ENCODE results near the gene COMMD3.

COMMD3 gene

DNA sequence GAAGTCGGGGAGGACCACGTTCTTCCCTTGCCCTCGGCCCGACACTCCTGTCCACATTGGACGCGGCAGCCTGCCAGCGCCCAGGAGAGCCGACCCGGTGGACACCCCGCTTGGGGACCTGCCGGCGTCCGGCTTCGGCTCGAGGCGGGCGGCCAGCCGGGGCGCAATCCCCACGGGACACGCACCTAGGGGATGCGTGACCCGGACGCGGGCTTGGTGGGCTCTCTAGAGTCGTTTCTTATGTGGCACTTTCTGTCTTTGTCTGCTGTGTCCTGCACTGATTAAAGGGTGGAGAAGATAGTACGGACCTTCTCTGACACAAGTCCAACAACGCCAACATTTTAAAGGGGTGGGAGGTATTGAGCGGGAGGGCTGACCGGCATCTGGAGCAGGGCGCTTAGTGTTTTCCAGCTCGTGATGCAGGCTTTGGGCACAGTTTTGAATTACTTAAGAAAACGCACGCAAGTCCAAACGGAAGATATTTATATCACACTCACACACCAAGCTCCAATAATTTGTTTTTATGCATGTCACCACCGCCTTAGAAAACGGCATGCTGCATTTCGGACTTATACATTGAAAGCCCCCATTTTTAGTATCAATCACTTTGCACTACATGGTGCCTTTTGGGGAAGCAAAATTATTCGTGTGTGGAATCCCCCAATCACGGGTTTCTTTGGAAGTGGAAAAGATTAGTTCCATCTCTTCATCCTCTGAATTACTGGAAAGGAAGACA is 25.2 kb downstream of the COMMD3 start:
- TF ChIP-seq, protein P1, sequence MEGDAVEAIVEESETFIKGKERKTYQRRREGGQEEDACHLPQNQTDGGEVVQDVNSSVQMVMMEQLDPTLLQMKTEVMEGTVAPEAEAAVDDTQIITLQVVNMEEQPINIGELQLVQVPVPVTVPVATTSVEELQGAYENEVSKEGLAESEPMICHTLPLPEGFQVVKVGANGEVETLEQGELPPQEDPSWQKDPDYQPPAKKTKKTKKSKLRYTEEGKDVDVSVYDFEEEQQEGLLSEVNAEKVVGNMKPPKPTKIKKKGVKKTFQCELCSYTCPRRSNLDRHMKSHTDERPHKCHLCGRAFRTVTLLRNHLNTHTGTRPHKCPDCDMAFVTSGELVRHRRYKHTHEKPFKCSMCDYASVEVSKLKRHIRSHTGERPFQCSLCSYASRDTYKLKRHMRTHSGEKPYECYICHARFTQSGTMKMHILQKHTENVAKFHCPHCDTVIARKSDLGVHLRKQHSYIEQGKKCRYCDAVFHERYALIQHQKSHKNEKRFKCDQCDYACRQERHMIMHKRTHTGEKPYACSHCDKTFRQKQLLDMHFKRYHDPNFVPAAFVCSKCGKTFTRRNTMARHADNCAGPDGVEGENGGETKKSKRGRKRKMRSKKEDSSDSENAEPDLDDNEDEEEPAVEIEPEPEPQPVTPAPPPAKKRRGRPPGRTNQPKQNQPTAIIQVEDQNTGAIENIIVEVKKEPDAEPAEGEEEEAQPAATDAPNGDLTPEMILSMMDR (conservative IDR thresholded peaks at IDR 0.05) = no peak
- H3K27ac ChIP-seq = peak overlapping the region; percentile 91

DNA sequence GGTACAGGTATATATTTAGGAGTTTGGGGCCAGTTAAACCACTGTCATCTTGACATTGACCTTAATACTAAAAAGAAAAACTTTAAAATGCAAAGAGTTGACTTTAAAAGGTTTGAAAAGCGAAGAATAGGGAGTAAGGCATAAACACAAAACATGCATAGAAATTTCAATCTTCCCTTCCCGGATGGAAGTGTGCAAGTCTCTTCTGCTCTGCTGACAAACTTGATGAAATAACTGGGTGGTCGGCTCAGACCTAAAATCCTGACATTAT is 25.7 kb downstream of the COMMD3 start:
- no peak overlapping the region for H3K27ac ChIP-seq
- TF ChIP-seq, protein P1 (conservative IDR thresholded peaks at IDR 0.05) = no peak

DNA sequence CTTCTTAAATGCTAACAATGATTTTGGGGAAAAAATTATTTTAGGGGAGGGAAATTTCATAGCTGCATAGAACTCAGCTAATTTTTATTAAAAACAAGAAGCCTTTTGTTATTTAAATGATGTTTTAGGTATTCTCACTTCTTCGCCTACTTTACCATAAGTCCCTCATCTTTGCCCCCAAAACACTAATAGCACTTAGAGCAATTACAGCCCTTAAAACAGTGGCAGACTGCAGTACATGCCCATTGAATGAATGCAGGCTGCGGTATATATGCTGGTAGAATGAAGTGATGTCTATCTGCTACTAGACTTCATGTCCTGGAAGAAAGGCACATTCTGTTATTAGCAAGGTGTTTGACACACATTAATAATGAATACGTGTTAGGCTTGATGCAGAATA is 26.2 kb downstream of the COMMD3 start:
- TF ChIP-seq, protein P1 (conservative IDR thresholded peaks at IDR 0.05) = no peak

DNA sequence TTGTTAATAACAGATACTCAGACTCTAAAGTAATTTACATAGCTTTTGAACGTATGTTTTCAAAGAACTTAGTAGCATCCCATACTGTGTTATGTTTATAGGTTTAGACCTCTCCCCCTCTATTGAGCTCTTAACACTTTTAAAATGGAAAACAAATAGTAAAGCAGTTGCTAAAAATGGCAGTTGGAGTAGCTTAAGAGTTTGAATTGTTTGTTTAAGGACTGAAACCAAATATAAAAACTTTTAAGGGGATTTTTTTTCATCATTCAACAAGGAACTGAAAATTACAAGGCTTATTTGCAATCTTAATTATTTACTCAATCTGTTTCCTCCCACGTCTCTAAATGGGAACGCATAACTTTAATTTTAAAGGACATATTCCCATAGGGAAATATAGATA is 27.5 kb downstream of the COMMD3 start:
- TF ChIP-seq, protein P1 (conservative IDR thresholded peaks at IDR 0.05) = no peak
- no peak overlapping the region for H3K27ac ChIP-seq

More for the DNA sequence above, 26.2 kb downstream of the COMMD3 start:
- H3K27ac ChIP-seq = no peak overlapping the region

DNA sequence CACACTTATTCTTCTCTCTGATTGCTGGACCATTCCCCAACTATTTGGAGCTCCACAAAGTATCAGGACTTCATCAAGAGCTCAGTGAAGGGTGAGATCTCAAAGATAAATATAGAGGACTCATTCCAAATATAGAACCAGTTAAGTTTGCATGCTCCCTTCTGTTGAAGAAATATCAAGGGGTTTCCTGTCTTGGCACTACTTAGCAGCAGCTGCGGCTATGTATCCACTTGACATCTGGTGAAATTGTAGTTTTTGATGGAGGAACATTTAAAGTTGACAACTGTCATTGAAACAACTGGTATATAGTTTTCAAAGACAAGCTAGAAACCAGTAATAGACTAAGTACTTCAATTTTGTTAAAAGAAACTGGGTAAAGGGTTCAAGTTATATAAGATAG is 28.1 kb downstream of the COMMD3 start:
- TF ChIP-seq, protein P1 (conservative IDR thresholded peaks at IDR 0.05) = no peak
- H3K27ac ChIP-seq = no peak overlapping the region

- TF ChIP-seq, protein P1 (conservative IDR thresholded peaks at IDR 0.05) = no peak
- no peak overlapping the region for H3K27ac ChIP-seq
These were observed 28.7 kb downstream of the COMMD3 start for GRCh38 chr10:22344781-22345300.

GRCh38 chr10:22345301-22346095 is 29.3 kb downstream of the COMMD3 start, which contains the start of gene SPAG6:
SPAG6 (plus strand) TSS chr10:22345496; CDS start chr10:22345612, 116 bp downstream.
- no peak within 1 kb of the TSS for H3K27ac ChIP-seq
- TF ChIP-seq, protein P1 (conservative IDR thresholded peaks at IDR 0.05) = no peak
